Epithelial cell of esophagus (primary cell): ENCODE data around the gene SH3BP4.

Source experiments
- DNase-seq: peaks from one replicate; pipeline ENCODE4 v3.0.0; 2010; ENCODE audit warnings: low read depth
- H3K4me3 ChIP-seq: 2 replicates; pipeline ENCODE4 v1.5.1; 2011; ENCODE audit warnings: mild to moderate bottlenecking, low read length, control low read depth
- CTCF ChIP-seq: IDR thresholded peaks from 2 replicates; pipeline ENCODE4 v1.5.1; 2011; ENCODE audit warnings: low read depth, mild to moderate bottlenecking, low read length, control low read depth, inconsistent platforms; ENCODE audit not compliant: insufficient read depth; ENCODE audit errors: missing control alignments

SH3BP4 gene

DNA sequence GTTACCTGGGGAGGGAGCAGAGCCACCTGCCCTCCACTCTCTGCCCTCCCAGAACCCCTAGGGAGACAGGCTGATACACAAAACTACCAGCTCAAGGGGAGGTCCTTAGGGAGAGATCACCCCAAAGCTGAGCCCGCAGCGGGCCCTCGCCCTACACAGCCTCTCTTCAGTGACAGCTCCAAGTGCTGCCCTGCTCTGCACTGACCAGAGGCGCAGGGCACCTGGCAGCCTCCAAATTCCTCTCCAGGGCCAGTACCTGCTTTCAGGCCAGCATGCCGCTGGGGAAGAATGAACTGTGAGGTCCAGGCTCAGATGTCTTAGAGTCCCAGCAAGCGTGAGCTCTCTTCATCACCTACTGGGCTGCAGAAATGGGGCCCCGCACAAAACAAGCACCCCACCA, 11.3 kb upstream of the SH3BP4 start:
- DNase-seq, result no peak
- TF ChIP-seq CTCF, result no peak
- H3K4me3 ChIP-seq, result no peak overlapping the region

DNA sequence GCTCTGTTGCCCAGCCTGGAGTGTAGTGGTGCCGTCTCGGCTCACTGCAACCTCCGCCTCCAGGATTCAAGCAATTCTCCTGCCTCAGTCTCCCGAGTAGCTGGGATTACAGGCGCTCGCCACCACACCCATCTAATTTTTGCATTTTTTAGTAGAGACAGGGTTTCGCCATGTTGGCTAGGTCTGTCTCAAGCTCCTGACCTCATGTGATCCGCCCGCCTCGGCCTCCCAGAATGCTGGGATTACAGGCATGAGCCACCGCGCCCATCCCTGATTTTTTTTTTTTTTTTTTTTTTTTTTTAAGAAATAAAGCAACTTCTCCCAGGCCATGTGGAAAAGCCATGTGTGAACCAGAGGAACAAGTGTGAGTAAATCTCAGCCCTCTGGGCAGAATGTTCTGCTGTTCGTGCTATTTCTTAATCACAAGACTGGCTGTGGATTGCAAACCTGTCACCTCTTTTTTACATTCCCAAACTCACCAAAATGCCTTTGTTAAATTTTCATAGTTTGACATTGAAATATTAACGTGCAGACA, 6.4 kb upstream of the SH3BP4 start:
- H3K4me3 ChIP-seq, result no peak overlapping the region
- DNase-seq, result peak; percentile 73
- no peak for TF ChIP-seq CTCF

GRCh38 chr2:234947556-234947955, 4.3 kb upstream of the SH3BP4 start:
- TF ChIP-seq CTCF, result no peak
- H3K4me3 ChIP-seq, result no peak overlapping the region
- DNase-seq, result no peak

DNA sequence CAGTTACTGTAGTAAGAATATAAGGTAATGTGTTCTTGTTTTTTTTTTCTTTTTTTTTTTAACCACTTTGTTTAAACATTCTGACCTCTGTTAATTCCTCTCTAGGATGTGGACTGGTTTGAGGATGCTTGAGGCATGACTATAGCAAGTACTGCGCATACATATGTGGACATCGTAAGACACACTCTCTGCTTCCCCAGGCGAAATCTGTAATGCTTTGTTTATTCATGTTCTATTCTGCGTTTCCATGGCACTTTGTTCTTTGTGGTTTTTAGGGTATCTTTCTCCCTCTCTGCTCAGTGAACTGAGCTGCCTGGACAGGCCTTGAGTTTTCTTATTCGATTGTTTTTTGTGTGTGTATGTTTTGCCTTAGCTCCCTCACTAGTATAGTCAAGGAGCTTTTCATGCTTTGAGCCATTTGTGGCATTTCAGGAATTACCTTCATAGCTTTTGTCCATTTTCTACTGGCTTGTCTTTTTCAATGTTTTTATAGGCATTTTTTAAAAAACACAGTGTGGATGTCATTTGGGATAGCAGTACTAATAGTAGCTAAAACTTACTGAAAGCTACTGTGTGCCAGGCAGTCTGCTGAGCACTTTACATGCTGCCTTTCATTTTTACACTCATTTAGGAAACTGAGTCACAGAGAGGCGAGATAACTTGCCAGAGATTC, 1.9 kb upstream of the SH3BP4 start:
- TF ChIP-seq CTCF, result no peak
- peak; percentile 96 for DNase-seq

GRCh38 chr2:234950435-234950729, 1.4 kb upstream of the SH3BP4 start:
- no peak for TF ChIP-seq CTCF
- DNase-seq, result no peak
- no peak overlapping the region for H3K4me3 ChIP-seq

More for the DNA sequence above, 1.9 kb upstream of the SH3BP4 start:
- H3K4me3 ChIP-seq, result no peak overlapping the region

- no peak for DNase-seq
- peak overlapping the region; percentile 47 for H3K4me3 ChIP-seq
- TF ChIP-seq CTCF, result peak; percentile 32
Observed at GRCh38 chr2:234950730-234951663, 820 bp upstream of the SH3BP4 start.
